Thyroid gland (tissue), 4 donors: ENCODE measurements around the gene FGF18.

Source experiments
- POLR2A ChIP-seq, 2 donors: fragments of 450-650 bp; IDR thresholded peaks; one replicate each; pipeline ENCODE4 v1.6.1; 2017; ENCODE audit warnings: antibody characterized with exemption in 2 of 2, mild to moderate bottlenecking in 2 of 2, moderate library complexity in 1 of 2
- TF ChIP-seq, protein P1 (sequence below), 6 experiments: fragments of 200-600 bp in 3 of 6; fragments of 450-650 bp in 3 of 6; sonication (generic) in 3 of 6; IDR thresholded peaks; one replicate each; pipeline ENCODE4 v1.5.1; 2016 to 2019; ENCODE audit warnings: antibody characterized with exemption in 6 of 6, mild to moderate bottlenecking in 2 of 6, inconsistent platforms in 1 of 6, moderate library complexity in 1 of 6

DNA sequence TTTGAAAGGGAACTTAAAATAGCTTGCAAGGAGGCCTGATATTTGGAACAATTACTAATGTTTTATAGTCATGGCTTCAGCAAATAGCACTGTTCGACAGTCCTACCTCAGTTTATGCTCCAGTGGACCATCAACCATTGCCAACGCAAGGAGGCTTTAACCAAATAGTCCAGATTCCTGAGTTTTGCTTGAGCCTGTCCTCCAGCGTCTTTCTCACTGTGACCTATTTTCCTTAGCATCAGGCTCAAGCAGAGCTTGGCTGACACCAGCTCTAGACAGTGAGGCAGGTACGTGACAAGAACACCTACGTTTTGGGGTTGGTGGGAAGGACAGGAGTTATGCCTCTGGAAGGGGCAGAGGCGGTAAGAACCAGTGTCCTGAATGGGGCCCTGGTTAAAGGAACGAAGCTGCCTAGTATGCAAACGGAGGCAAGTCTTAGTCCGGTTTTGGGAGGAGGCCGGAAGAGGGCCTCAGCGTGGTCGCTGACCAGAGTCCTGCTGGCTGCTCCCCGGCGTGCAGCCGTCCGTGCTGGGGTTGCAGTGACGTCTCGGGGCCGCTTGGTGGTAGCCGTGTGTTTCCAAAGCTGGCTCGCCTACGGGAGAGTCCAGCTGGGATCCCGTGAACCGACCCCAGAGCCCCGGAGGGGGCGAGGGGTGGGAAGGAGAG, 998 bp upstream of the FGF18 start:
- TF ChIP-seq, protein P1, sequence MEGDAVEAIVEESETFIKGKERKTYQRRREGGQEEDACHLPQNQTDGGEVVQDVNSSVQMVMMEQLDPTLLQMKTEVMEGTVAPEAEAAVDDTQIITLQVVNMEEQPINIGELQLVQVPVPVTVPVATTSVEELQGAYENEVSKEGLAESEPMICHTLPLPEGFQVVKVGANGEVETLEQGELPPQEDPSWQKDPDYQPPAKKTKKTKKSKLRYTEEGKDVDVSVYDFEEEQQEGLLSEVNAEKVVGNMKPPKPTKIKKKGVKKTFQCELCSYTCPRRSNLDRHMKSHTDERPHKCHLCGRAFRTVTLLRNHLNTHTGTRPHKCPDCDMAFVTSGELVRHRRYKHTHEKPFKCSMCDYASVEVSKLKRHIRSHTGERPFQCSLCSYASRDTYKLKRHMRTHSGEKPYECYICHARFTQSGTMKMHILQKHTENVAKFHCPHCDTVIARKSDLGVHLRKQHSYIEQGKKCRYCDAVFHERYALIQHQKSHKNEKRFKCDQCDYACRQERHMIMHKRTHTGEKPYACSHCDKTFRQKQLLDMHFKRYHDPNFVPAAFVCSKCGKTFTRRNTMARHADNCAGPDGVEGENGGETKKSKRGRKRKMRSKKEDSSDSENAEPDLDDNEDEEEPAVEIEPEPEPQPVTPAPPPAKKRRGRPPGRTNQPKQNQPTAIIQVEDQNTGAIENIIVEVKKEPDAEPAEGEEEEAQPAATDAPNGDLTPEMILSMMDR (IDR thresholded peaks at IDR 0.05), result peak; percentile 79 to 97 (median 94)
- peak in 1 of 2 donors; percentile 27 for TF ChIP-seq POLR2A (IDR thresholded peaks at IDR 0.05)
